OCI-LY3 (cell line): ENCODE data around the gene PBRM1.

Experiments used
- H2AFZ ChIP-seq: fragments of 200-600, 300-600 bp; shearing (Covaris generic); 2 replicates; pipeline ENCODE4 v1.6.0; 2014; ENCODE audit warnings: antibody characterized with exemption, low read depth, low read length
- H3K27ac ChIP-seq: fragments of 200-600, 300-600 bp; sonication (generic); 2 replicates; pipeline ENCODE4 v1.5.1; 2014; ENCODE audit warnings: mild to moderate bottlenecking, low read length, moderate library complexity, mixed read lengths
- H3K27me3 ChIP-seq: fragments of 200-600, 300-600 bp; sonication (generic); 2 replicates; pipeline ENCODE4 v1.6.1; 2014; ENCODE audit warnings: low read depth, low read length, mixed read lengths
- H3K36me3 ChIP-seq: fragments of 200-600, 300-600 bp; sonication (generic); replicated peaks from 2 replicates; pipeline ENCODE3; 2014; ENCODE audit warnings: low read depth, low read length, mixed read lengths
- H3K4me1 ChIP-seq: fragments of 300-600, 200-600 bp; sonication (generic); 2 replicates; pipeline ENCODE4 v1.6.1; 2014; ENCODE audit warnings: low read length, mixed read lengths
- H3K4me2 ChIP-seq: fragments of 200-600, 300-600 bp; sonication (generic); 2 replicates; pipeline ENCODE4 v1.6.1; 2014; ENCODE audit warnings: low read length, mixed read lengths
- H3K4me3 ChIP-seq: fragments of 300-600, 200-600 bp; sonication (generic); 2 replicates; pipeline ENCODE4 v1.5.1; 2014; ENCODE audit warnings: antibody characterized with exemption, mild to moderate bottlenecking, low read length, moderate library complexity
- H3K79me2 ChIP-seq: fragments of 300-600, 200-600 bp; shearing (Covaris generic); 2 replicates; pipeline ENCODE4 v1.6.1; 2014; ENCODE audit warnings: mild to moderate bottlenecking, low read length, mixed read lengths
- H3K9ac ChIP-seq: fragments of 300-600, 200-600 bp; shearing (Covaris generic); 2 replicates; pipeline ENCODE4 v1.6.0; 2014; ENCODE audit warnings: mild to moderate bottlenecking, low read length, moderate library complexity
- H3K9me3 ChIP-seq: fragments of 200-600, 300-600 bp; shearing (Covaris generic); 2 replicates; pipeline ENCODE4 v1.6.1; 2014; ENCODE audit warnings: low read length, mixed read lengths; ENCODE audit not compliant: insufficient read depth
- H4K20me1 ChIP-seq: fragments of 200-600, 300-600 bp; sonication (generic); 2 replicates; pipeline ENCODE4 v1.6.1; 2016; ENCODE audit warnings: low read length, mixed read lengths; ENCODE audit not compliant: insufficient read depth
- CTCF ChIP-seq: fragments of 200-600, 300-600 bp; sonication (generic); IDR thresholded peaks from 2 replicates; pipeline ENCODE4 v1.5.1; 2014; ENCODE audit warnings: antibody characterized with exemption, low read length, low read depth
- EZH2phosphoT487 ChIP-seq: fragments of 200-600 bp; shearing (Covaris generic); IDR thresholded peaks from 2 replicates; pipeline ENCODE4 v1.6.1; 2018; ENCODE audit warnings: antibody characterized with exemption, mixed run types, low read depth

Gene PBRM1

DNA sequence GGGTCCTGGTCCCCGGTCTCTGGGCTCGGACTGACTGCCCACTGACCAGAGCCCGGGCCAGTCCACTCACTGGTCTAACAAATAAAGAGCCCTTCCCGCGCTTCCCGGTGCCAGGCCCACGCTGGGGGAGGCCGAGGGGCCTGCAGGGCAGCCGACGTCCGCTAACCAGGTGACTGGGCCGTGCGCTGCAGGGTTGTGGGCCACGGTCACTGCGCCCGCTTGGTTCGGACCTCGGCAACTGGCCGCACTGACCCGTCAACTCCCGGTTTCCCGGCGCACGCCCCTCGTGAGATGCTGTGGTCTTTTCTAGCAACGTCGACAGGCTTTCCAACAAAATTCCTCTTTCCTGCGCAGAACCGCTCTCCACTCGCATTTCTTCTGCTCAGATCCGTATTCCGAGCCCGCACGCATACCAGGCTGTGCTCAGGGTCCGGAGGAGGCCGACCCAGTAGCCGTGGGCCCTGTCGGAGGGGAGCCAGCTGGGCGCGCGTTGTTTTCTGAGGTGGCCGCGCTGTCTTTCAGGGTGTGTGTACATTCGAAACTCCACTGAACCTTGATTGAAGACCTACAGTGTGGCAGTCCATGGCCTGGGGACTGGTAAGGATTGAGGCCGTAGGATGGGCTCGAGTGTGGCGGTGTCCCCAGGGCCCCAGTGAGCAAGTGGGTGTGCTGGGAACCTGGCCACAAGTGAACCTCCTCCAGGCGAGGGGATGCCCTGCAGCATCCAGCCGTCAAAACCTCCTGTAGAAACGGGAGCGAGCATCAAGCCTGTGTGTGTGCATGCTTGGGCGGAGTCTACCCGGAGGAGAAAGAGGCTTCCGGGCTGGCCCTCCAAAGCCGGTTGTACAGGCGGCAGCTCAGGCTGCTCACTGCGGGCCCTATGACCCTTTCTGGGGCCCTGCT lies 151.2 kb downstream of the PBRM1 start:
- H3K27ac ChIP-seq, result peak overlapping the region; percentile 28; the same call in 1 of the 2 replicates
- H3K9me3 ChIP-seq, result no peaks in the 10 kb centered on the region
- no peak for TF ChIP-seq EZH2phosphoT487
- TF ChIP-seq CTCF, result no peak
- H3K4me2 ChIP-seq, result peak overlapping the region; percentile 79
- H4K20me1 ChIP-seq, result peaks cover 31% of the 10 kb centered on the region
- H2AFZ ChIP-seq, result peak overlapping the region; percentile 82
- peak overlapping the region; percentile 83 for H3K9ac ChIP-seq
- peak overlapping the region; percentile 90 for H3K4me3 ChIP-seq
- peaks cover 30% of the 10 kb centered on the region for H3K4me1 ChIP-seq
- peaks cover 64% of the 10 kb centered on the region for H3K79me2 ChIP-seq
- H3K36me3 ChIP-seq, result no peaks in the 10 kb centered on the region
- H3K27me3 ChIP-seq, result no peaks in the 10 kb centered on the region

- peaks cover 31% of the 10 kb centered on the region for H4K20me1 ChIP-seq
- peaks cover 4% of the 10 kb centered on the region for H3K36me3 ChIP-seq
- H2AFZ ChIP-seq, result peak within 1 kb of the TSS; percentile 82
- no peaks in the 10 kb centered on the region for H3K27me3 ChIP-seq
- H3K4me3 ChIP-seq, result peak within 1 kb of the TSS; percentile 90
- peak within 1 kb of the TSS; percentile 83 for H3K4me2 ChIP-seq
- H3K9me3 ChIP-seq, result no peaks in the 10 kb centered on the region
- H3K79me2 ChIP-seq, result peaks cover 57% of the 10 kb centered on the region
- H3K27ac ChIP-seq, result peak within 1 kb of the TSS; percentile 28; the same call in 1 of the 2 replicates
- peak within 1 kb of the TSS; percentile 86 for H3K9ac ChIP-seq
- TF ChIP-seq EZH2phosphoT487 (no peak), CTCF (0 out of 2 replicates have a peak, but pooled peaks have one; percentile 18)
- peaks cover 30% of the 10 kb centered on the region for H3K4me1 ChIP-seq
Observed at GRCh38 chr3:52533623-52534280, 152.0 kb downstream of the PBRM1 start, which contains the start of gene NT5DC2. NT5DC2 (minus strand) TSS chr3:52533857; CDS start chr3:52533737, 120 bp downstream.

DNA sequence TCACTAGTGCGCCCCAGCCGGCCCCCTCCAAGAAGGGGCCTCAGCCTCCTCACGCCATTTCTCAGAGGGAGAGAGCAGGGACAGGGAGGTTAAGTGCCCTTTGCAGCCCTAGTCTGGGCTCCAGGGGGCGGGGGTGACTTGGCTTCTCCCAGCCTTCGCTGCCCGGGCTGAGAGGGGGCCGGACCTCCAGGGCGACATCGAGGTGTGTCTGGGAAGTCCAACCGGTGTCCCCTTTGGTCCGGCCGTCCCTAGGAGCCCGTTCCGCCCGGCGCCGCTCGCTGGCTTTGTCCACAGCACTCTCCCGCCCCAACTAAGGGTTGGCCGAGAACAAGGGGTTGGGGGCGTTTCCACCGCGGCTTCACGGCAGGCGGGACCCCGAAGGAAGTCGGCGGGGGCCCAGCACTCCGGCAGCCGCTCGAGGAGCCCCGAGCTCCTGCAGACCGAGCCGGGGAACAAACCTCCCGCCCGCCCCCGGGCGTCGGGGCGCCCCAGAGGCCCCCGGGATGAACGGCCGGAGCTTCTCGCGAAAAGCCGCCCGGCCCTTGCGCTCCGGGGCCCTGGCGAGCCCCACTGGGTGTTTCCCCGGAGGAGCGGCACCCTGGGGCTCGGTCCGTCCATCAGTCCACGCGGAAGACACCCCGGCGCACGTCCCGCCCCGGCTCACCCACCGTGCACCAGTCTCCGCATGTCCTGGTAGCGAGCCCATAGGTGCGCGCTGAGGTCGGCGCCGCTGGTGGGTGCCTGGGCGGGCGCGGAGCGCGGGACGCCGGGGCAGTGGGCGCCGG lies 152.7 kb downstream of the PBRM1 start:
- H3K27ac ChIP-seq, result peak overlapping the region; percentile 25; the same call in 1 of the 2 replicates
- peak overlapping the region; percentile 83 for H3K4me2 ChIP-seq
- TF ChIP-seq CTCF (no peak), EZH2phosphoT487 (no peak)
- peaks cover 9% of the 10 kb centered on the region for H3K36me3 ChIP-seq
- H3K4me3 ChIP-seq, result peak overlapping the region; percentile 90
- no peaks in the 10 kb centered on the region for H3K9me3 ChIP-seq
- H2AFZ ChIP-seq, result 0 out of 2 replicates have a peak overlapping the region, but pooled peaks have one; percentile 8
- H3K4me1 ChIP-seq, result peaks cover 28% of the 10 kb centered on the region
- peak overlapping the region; percentile 86 for H3K9ac ChIP-seq
- peaks cover 50% of the 10 kb centered on the region for H3K79me2 ChIP-seq
- H3K27me3 ChIP-seq, result no peaks in the 10 kb centered on the region
- H4K20me1 ChIP-seq, result peaks cover 31% of the 10 kb centered on the region
